Measurements from ENCODE around the gene COL3A1.

COL3A1 gene

DNA sequence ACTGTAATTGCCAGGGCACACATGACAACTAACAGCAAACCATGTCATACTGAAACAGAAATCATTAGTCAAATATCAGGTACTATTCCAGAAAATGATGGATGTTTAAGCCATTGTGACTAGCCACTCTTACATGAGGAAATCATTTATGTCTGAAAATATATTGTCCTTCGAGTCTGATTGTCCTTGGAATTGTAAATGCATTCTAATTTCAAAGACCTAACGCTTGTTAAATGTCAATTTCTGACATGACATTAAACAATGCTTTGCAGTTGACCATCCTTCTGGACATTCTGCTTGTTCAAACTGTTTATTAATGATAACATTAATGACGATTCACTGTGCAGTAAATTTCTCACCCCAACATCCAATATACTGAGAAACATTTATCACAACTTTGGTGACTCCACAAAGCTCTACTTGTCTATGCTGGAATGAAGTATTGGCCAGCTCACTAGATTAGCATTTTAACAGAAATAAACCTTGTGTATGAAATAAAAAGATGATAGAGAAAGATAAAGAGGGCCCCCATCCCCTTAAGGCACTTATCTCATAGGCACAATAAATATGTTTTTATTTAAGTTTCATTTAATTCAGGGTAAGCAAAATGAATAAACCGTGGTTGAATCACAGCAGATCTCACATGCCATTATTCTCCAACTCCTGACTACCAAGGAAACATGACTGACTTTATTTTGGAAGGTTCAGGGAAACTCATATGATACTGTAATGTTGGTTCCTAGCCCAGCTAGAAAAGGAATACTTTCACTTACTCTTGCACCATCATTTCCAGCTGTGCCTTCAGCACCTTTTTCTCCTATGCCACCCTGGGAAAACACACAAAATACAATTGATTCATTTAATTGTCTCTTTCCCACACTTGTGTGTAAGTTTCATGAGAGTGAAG, 82.3 kb downstream of the COL3A1 start:
- no peaks in the 10 kb centered on the region for H3K27me3 ChIP-seq (ENCODE audit: low read length)
- no peaks in the 10 kb centered on the region for H3K36me3 ChIP-seq (ENCODE audit: low read length)
- TF ChIP-seq EZH2phosphoT487 (conservative IDR thresholded peaks at IDR 0.05; ENCODE audit: low read length), result no peak
- TF ChIP-seq, protein P1, sequence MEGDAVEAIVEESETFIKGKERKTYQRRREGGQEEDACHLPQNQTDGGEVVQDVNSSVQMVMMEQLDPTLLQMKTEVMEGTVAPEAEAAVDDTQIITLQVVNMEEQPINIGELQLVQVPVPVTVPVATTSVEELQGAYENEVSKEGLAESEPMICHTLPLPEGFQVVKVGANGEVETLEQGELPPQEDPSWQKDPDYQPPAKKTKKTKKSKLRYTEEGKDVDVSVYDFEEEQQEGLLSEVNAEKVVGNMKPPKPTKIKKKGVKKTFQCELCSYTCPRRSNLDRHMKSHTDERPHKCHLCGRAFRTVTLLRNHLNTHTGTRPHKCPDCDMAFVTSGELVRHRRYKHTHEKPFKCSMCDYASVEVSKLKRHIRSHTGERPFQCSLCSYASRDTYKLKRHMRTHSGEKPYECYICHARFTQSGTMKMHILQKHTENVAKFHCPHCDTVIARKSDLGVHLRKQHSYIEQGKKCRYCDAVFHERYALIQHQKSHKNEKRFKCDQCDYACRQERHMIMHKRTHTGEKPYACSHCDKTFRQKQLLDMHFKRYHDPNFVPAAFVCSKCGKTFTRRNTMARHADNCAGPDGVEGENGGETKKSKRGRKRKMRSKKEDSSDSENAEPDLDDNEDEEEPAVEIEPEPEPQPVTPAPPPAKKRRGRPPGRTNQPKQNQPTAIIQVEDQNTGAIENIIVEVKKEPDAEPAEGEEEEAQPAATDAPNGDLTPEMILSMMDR (IDR thresholded peaks at IDR 0.05; ENCODE audit: insufficient read depth, low read length, poor library complexity, severe bottlenecking), result no peak
- H3F3A ChIP-seq (ENCODE audit: insufficient read depth), result no peaks in the 10 kb centered on the region
- no peak overlapping the region for H2AFZ ChIP-seq (ENCODE audit: low read depth, low read length, severe bottlenecking)
- H3K9ac ChIP-seq (ENCODE audit: low read length), result no peak overlapping the region
- H3K9me2 ChIP-seq (replicated peaks; ENCODE audit: insufficient read depth, low read length), result no peaks in the 10 kb centered on the region
- H3K27ac ChIP-seq (ENCODE audit: low read depth, low read length), result no peak overlapping the region
- no peaks in the 10 kb centered on the region for H3K79me2 ChIP-seq (ENCODE audit: insufficient read depth, low read length)
- no peak overlapping the region for H3K4me2 ChIP-seq (ENCODE audit: low read depth, low read length, poor library complexity, severe bottlenecking)
- H3K9me3 ChIP-seq (ENCODE audit: insufficient read depth, low read length), result no peaks in the 10 kb centered on the region
- H3K4me3 ChIP-seq (ENCODE audit: insufficient read depth, low read length, poor library complexity, severe bottlenecking), result no peak overlapping the region
- H4K20me1 ChIP-seq (ENCODE audit: low read depth, low read length), result no peaks in the 10 kb centered on the region

DNA sequence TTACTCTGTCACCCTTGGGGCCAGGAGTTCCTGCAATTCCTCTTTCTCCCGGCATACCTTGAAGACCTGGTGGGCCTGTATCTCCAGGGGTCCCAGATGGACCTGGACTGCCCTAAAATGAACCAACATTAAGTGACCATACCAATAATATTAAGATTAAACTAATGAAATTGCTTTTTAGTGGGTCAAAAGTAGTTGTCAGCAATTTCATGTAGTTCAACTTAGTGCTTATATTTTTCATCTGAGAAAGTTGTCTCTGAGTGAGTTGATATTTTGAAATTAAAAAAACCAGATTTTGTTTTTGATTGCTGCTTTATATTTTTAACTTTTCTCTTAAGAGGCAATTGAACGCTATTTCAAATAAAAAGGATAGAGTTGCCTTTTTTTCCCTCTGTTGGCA, 83.1 kb downstream of the COL3A1 start:
- no peaks in the 10 kb centered on the region for H4K20me1 ChIP-seq (ENCODE audit: low read depth, low read length)
- H2AFZ ChIP-seq (ENCODE audit: low read depth, low read length, severe bottlenecking), result no peak overlapping the region
- H3K9me2 ChIP-seq (replicated peaks; ENCODE audit: insufficient read depth, low read length), result no peaks in the 10 kb centered on the region
- H3F3A ChIP-seq (ENCODE audit: insufficient read depth), result no peaks in the 10 kb centered on the region
- TF ChIP-seq EZH2phosphoT487 (conservative IDR thresholded peaks at IDR 0.05; ENCODE audit: low read length), result no peak
- TF ChIP-seq, protein P1 (IDR thresholded peaks at IDR 0.05; ENCODE audit: insufficient read depth, low read length, poor library complexity, severe bottlenecking), result no peak
- H3K79me2 ChIP-seq (ENCODE audit: insufficient read depth, low read length), result no peaks in the 10 kb centered on the region
- no peak overlapping the region for H3K4me3 ChIP-seq (ENCODE audit: insufficient read depth, low read length, poor library complexity, severe bottlenecking)
- no peak overlapping the region for H3K4me2 ChIP-seq (ENCODE audit: low read depth, low read length, poor library complexity, severe bottlenecking)
- no peak overlapping the region for H3K27ac ChIP-seq (ENCODE audit: low read depth, low read length)
- no peaks in the 10 kb centered on the region for H3K9me3 ChIP-seq (ENCODE audit: insufficient read depth, low read length)
- no peaks in the 10 kb centered on the region for H3K27me3 ChIP-seq (ENCODE audit: low read length)
- no peaks in the 10 kb centered on the region for H3K36me3 ChIP-seq (ENCODE audit: low read length)
- no peak overlapping the region for H3K9ac ChIP-seq (ENCODE audit: low read length)

DNA sequence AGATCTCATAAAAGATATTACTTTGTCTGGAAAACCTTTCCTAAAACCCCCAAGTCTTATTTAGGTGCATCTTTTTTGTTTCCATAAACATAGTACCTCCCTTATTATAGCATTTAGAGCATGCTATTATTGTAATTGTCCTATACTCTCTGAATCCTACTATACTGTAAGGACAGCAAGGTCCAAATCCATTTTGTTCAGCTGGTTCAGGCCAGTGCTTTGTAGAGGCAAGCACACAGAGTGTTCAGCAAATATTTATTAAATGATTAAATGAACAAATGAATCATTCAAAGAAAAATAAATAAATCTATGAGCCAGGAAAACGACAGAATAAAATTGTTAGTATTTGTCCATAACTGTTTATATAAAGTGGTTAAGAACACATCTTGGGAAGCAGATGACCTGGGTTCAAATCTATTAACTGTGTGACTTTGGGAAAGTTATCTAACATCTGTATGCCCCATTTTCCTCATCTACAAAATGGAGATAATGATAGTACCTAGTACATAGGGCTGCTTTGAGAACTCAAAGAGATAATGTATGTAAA, 86.0 kb downstream of the COL3A1 start:
- Histone ChIP-seq H3K4me3 (ENCODE audit: insufficient read depth, low read length, poor library complexity, severe bottlenecking) (no peak overlapping the region), H3F3A (ENCODE audit: insufficient read depth) (no peaks in the 10 kb centered on the region), H3K36me3 (ENCODE audit: low read length) (no peaks in the 10 kb centered on the region), H3K27ac (ENCODE audit: low read depth, low read length) (no peak overlapping the region), H4K20me1 (ENCODE audit: low read depth, low read length) (no peaks in the 10 kb centered on the region), H3K9ac (ENCODE audit: low read length) (no peak overlapping the region), H3K9me3 (ENCODE audit: insufficient read depth, low read length) (no peaks in the 10 kb centered on the region), H2AFZ (ENCODE audit: low read depth, low read length, severe bottlenecking) (no peak overlapping the region), H3K9me2 (replicated peaks; ENCODE audit: insufficient read depth, low read length) (no peaks in the 10 kb centered on the region), H3K4me2 (ENCODE audit: low read depth, low read length, poor library complexity, severe bottlenecking) (no peak overlapping the region), H3K27me3 (ENCODE audit: low read length) (no peaks in the 10 kb centered on the region), H3K79me2 (ENCODE audit: insufficient read depth, low read length) (no peaks in the 10 kb centered on the region)
- no peak for TF ChIP-seq EZH2phosphoT487 (conservative IDR thresholded peaks at IDR 0.05; ENCODE audit: low read length)
- TF ChIP-seq, protein P1 (IDR thresholded peaks at IDR 0.05; ENCODE audit: insufficient read depth, low read length, poor library complexity, severe bottlenecking), result no peak

All from SU-DHL-6 (cell line).